ENCODE measurements around the gene CPXM1.
A peak's percentile ranks its signal among the peaks of the same experiment; 100 is the strongest.

The CPXM1 gene

GRCh38 chr20:2768632-2769015, 31.8 kb downstream of the CPXM1 start:
- CTCF ChIA-PET: interaction anchor here (2.7 kb wide), 1 partner anchor 16 kb away, joined by 19 read pairs; no protein-coding TSS in a partner anchor
- peak overlapping the region; percentile 64 for H3K27ac ChIP-seq
- POLR2A ChIA-PET (ENCODE audit: low non-redundant PET): no interaction called here
- DNase-seq (ENCODE audit: low spot score): no peak
- no peak for TF ChIP-seq CTCF (conservative IDR thresholded peaks at IDR 0.05; ENCODE audit: low read depth)

DNA sequence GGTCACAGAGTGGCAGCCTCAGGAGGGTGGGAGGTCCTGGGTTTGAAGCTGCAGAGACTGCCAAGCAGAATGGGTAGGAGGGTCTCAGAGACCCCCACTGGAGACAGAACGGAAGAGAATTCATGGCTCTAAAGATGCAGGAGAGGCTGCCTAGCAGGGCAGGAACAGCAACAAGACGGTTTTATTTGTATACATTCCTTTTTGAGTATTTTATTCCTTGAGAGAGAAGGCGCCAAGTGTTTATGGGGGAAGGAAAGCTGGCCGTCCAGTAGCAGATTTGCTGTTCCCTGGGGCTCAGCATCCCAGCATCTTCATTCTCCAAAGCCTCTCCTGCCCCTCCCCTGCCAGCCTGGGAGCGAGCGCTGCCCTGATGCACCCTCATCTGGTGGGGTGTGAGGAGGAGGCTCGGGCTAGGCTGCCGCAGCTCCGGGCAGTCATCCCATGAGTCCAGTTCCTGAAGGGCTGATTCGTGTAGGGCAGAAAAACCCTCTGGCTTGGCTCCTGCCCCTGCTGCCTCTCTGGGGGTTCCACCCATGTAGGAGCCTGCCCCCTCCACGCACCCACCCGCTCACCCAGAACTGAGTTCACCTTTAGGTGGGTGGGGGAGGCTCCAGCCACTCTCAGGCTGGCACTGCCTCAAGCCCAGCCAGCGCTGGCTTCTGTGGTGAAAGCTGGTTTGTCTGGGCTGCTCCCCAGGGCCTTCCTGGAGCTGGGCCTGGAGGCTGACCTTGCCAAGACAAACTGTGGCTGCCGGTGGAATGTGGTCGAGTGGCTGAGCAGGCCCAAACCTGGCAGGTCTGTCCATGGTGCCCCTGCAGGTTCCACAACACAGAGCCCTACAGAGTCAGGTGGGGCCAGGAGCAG, 32.4 kb downstream of the CPXM1 start:
- ChIA-PET POLR2A (ENCODE audit: low non-redundant PET) (no interaction called here), CTCF (interaction anchor here (0.5 to 2.7 kb wide), 2 partner anchors 15 to 491 kb away, joined by 3 to 19 read pairs; no protein-coding TSS in a partner anchor)
- TF ChIP-seq CTCF (conservative IDR thresholded peaks at IDR 0.05; ENCODE audit: low read depth): no peak
- peak; percentile 82 for DNase-seq (ENCODE audit: low spot score)
- peak overlapping the region; percentile 64 for H3K27ac ChIP-seq

DNA sequence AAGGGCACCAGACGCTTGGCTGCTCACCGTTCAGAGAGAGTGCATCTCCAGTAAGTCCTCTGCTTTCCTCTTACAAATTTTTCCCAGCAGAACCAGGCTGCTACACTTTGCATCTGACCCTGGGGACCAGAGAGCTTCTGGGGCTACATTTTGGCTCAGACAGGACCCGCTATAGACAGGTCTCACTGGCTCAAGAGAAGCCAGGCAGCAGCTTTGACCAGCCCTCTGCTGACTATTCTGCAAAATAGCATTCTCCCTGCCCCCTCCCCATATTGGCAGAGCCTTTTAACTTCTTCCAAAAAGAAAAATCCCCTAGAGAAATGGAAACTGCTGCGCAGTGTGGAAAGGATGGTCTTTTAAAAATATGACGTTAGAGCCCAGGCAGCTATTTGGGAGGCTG, 37.2 kb downstream of the CPXM1 start:
- TF ChIP-seq CTCF (conservative IDR thresholded peaks at IDR 0.05; ENCODE audit: low read depth): no peak
- POLR2A ChIA-PET (ENCODE audit: low non-redundant PET): no interaction called here

DNA sequence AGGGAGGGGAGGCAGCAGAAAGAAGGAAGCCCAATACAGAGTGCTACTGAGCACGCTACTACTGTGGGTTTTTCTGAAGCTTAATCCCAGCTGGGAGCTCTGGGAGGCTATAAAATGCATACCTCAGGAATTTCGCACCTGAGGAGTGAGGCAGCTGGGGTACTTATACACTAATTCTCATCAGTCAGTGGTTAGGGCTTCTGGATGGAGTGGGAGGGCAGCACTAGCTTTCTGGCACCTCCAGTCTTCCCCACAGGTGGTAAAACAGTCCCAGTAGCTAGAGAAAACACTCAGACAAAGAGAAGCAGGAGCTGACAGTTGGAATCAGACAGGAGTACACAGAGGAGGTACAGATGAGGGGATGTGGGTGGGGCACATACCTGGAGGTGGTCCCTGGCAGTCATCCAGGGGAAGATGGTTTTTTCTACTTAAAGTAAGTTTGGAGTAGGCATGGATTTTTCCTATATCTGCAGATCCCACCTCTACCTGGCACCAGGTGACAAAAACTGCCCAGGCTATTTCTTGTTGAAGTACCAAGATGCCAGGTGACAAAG, 37.8 kb downstream of the CPXM1 start:
- H3K27ac ChIP-seq: no peak overlapping the region
- POLR2A ChIA-PET (ENCODE audit: low non-redundant PET): no interaction called here
- TF ChIP-seq CTCF (conservative IDR thresholded peaks at IDR 0.05; ENCODE audit: low read depth): no peak
- DNase-seq (ENCODE audit: low spot score): no peak
- CTCF ChIA-PET: interaction anchor here (1.5 kb wide), 1 partner anchor 9 kb away, joined by 5 read pairs; no protein-coding TSS in a partner anchor

More for the DNA sequence above, 37.2 kb downstream of the CPXM1 start:
- CTCF ChIA-PET: no interaction called here
- H3K27ac ChIP-seq: no peak overlapping the region
- no peak for DNase-seq (ENCODE audit: low spot score)

- ChIA-PET POLR2A (ENCODE audit: low non-redundant PET) (no interaction called here), CTCF (interaction anchor here (0.5 to 1.5 kb wide), 2 partner anchors 9 to 219 kb away, joined by 3 to 5 read pairs; no protein-coding TSS in a partner anchor)
- TF ChIP-seq CTCF (conservative IDR thresholded peaks at IDR 0.05; ENCODE audit: low read depth): no peak
- no peak overlapping the region for H3K27ac ChIP-seq
- DNase-seq (ENCODE audit: low spot score): no peak
These were observed 38.5 kb downstream of the CPXM1 start for GRCh38 chr20:2761885-2762284.

DNA sequence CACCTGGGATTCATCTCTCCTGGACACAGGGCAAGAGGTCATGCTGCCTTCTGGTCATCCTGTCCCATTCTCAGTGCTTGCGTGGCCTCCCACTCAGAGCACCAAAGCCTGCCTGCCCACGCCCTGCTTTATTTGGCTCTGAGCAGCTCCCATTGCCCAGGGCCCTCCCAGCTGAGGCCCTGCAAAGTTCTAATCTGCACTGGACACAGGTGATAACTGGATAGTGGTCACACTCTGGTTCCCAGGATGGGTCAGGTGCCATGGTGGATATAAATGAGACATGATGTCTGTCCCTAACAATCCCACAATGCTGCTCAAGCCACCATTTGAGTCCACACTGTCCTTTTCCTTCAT, 39.5 kb downstream of the CPXM1 start:
- ChIA-PET POLR2A (ENCODE audit: low non-redundant PET) (no interaction called here), CTCF (interaction anchor here (1.5 kb wide), 1 partner anchor 8 kb away, joined by 5 read pairs; no protein-coding TSS in a partner anchor)
- no peak for DNase-seq (ENCODE audit: low spot score)
- no peak overlapping the region for H3K27ac ChIP-seq
- TF ChIP-seq CTCF (conservative IDR thresholded peaks at IDR 0.05; ENCODE audit: low read depth): no peak
